Lung (tissue), 12 donors: ENCODE data around the gene HK2. TPM values are rescaled to one million over a fixed set of nuclear protein-coding genes. Genes with fewer than 3 reads are reported as not detected.

Experiments
- ATAC-seq: fragments of 200-7000 bp; cut with Tn5 transposase; one replicate; pipeline ENCODE4 v1.9.1; 2020; ENCODE audit warnings: moderate number of reproducible peaks; ENCODE audit not compliant: insufficient read depth, low FRiP score
- DNase-seq, 3 donors: peaks; one replicate each; pipeline ENCODE4 v3.0.0-alpha.2; 2013 to 2017
- H3K27ac ChIP-seq, 2 donors: one replicate each; pipeline ENCODE4 v1.5.1; 2013; ENCODE audit warnings: mild to moderate bottlenecking in 2 of 2, moderate library complexity in 2 of 2, control low read depth in 1 of 2, inconsistent platforms in 1 of 2, low read depth in 1 of 2, low read length in 1 of 2
- H3K27me3 ChIP-seq, 3 donors: one replicate each; pipeline ENCODE4 v1.5.1; 2013; ENCODE audit warnings: low read length in 2 of 3; ENCODE audit not compliant: control insufficient read depth in 3 of 3, insufficient read depth in 3 of 3
- H3K36me3 ChIP-seq, 4 donors: one replicate each; pipeline ENCODE4 v1.5.1; 2013; ENCODE audit warnings: low read length in 4 of 4, mild to moderate bottlenecking in 1 of 4, moderate library complexity in 1 of 4; ENCODE audit not compliant: control insufficient read depth in 4 of 4, insufficient read depth in 4 of 4
- H3K4me1 ChIP-seq, 5 donors: one replicate each; pipeline ENCODE4 v1.5.1; 2013; ENCODE audit warnings: low read length in 5 of 5, mild to moderate bottlenecking in 2 of 5, moderate library complexity in 1 of 5; ENCODE audit not compliant: control insufficient read depth in 5 of 5, insufficient read depth in 5 of 5
- H3K4me3 ChIP-seq: one replicate; pipeline ENCODE4 v1.5.1; 2013; ENCODE audit warnings: mild to moderate bottlenecking, control low read depth, moderate library complexity
- H3K9ac ChIP-seq, 2 donors: one replicate each; pipeline ENCODE4 v1.5.1; 2013; ENCODE audit warnings: low read length in 2 of 2, control low read depth in 1 of 2; ENCODE audit not compliant: insufficient read depth in 1 of 2
- H3K9me3 ChIP-seq, 4 donors: one replicate each; pipeline ENCODE4 v1.5.1; 2013; ENCODE audit warnings: low read length in 3 of 4, mild to moderate bottlenecking in 1 of 4, moderate library complexity in 1 of 4; ENCODE audit not compliant: control insufficient read depth in 4 of 4, insufficient read depth in 3 of 4
- WGBS, 2 donors: extraction: QIAGEN DNeasy Blood & Tissue Kit; methylation state at CpG; one replicate each; pipeline ENCODE4 v1.1.7; 2013; 5-methylcytosine and 5-hydroxymethylcytosine counted together
- polyA plus RNA-seq, 2 donors: library from polyadenylated mRNA; stranded (reverse); fragments of 200-250 nt; gene quantifications; one replicate each; pipeline ENCODE4 v1.2.1, GENCODE V29; 2013
- total RNA-seq, 2 donors: library from RNA; depleted of rRNA in 1 of 2; stranded (reverse); fragments of >200 nt in 1 of 2; gene quantifications; one replicate each; pipeline ENCODE4 v1.2.1, GENCODE V29; 2014 to 2021
- TF ChIP-seq, protein P1 (sequence below): IDR thresholded peaks from 2 replicates; pipeline ENCODE4 v1.5.1; 2012; ENCODE audit warnings: mild to moderate bottlenecking; ENCODE audit errors: control extremely low read depth, extremely low read depth
- donor health status: control.
- donor health status: control.
- donor health status: Bipolar disorder and iron deficiency.
- donor health status: healthy.
- donor health status: DM: yes; HTN: yes; CAD: no.

The HK2 gene
- total and polyA plus RNA-seq, 4 donors: 13.6 to 43.1 (median 20.8) TPM

GRCh38 chr2:74935975-74936391 is 102.1 kb downstream of the HK2 start:
- H3K36me3 ChIP-seq: peaks cover 0 to 4% (median 0%) of the 10 kb centered on the region in 4 donors
- no peak overlapping the region for H3K9ac ChIP-seq
- TF ChIP-seq, protein P1, sequence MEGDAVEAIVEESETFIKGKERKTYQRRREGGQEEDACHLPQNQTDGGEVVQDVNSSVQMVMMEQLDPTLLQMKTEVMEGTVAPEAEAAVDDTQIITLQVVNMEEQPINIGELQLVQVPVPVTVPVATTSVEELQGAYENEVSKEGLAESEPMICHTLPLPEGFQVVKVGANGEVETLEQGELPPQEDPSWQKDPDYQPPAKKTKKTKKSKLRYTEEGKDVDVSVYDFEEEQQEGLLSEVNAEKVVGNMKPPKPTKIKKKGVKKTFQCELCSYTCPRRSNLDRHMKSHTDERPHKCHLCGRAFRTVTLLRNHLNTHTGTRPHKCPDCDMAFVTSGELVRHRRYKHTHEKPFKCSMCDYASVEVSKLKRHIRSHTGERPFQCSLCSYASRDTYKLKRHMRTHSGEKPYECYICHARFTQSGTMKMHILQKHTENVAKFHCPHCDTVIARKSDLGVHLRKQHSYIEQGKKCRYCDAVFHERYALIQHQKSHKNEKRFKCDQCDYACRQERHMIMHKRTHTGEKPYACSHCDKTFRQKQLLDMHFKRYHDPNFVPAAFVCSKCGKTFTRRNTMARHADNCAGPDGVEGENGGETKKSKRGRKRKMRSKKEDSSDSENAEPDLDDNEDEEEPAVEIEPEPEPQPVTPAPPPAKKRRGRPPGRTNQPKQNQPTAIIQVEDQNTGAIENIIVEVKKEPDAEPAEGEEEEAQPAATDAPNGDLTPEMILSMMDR: no peak
- DNase-seq (no peak), ATAC-seq (no peak)
- 86 to 99% methylated on average over 4 of the region's 4 CpGs for WGBS, 2 donors
- H3K9me3 ChIP-seq: peaks cover 0 to 5% (median 0%) of the 10 kb centered on the region in 4 donors
- H3K4me1 ChIP-seq: peaks cover 0 to 2% (median 0%) of the 10 kb centered on the region in 5 donors
- H3K27ac ChIP-seq: no peak overlapping the region
- H3K27me3 ChIP-seq: peaks cover 0 to 2% (median 0%) of the 10 kb centered on the region in 3 donors
- no peak overlapping the region for H3K4me3 ChIP-seq

DNA sequence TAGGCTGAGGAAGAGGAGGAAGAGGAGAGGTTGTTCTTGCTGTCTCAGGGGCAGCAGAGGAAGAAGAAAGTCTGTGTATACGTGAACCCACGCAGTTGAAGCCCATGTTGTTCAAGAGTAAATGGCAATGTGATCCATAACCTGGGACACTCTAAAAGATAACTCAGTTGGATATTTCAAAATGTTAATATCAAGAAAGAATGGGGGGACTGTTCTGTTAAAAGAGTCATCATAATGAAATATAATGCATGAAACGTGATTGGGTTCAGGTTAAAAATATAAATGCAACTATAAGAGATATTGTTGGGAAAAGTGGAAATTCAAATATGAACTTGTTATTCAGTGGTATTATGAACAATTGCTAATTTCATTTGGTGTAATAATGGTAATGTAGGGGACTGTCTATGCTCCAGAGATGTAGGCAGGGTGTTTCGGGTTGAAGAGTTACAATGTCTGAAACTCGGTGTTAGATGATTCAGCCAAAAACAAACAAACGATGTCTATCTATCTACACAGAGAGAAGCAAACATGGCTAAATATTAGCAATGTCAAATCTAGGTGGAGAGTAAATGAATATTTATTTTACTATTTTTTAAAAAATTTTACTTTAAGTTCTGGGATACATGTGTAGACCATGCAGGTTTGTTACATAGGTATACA is 103.4 kb downstream of the HK2 start:
- WGBS, 2 donors: 95 to 99% methylated on average over 6 of the region's 6 CpGs
- Histone ChIP-seq H3K4me1 (peaks cover 0 to 4% (median 0%) of the 10 kb centered on the region in 5 donors), H3K9me3 (peaks cover 0 to 3% (median 0%) of the 10 kb centered on the region in 4 donors), H3K9ac (no peak overlapping the region), H3K36me3 (peaks cover 0 to 4% (median 0%) of the 10 kb centered on the region in 4 donors), H3K4me3 (no peak overlapping the region), H3K27me3 (peaks cover 0 to 2% (median 0%) of the 10 kb centered on the region in 3 donors), H3K27ac (no peak overlapping the region)
- DNase-seq (no peak), ATAC-seq (no peak)
- TF ChIP-seq, protein P1: no peak

GRCh38 chr2:74938264-74938663 is 104.3 kb downstream of the HK2 start:
- no peak overlapping the region for H3K9ac ChIP-seq
- TF ChIP-seq, protein P1: no peak
- H3K27ac ChIP-seq: no peak overlapping the region
- 93 to 98% methylated on average over 4 of the region's 4 CpGs for WGBS, 2 donors
- DNase-seq (no peak), ATAC-seq (no peak)
- peaks cover 0 to 4% (median 0%) of the 10 kb centered on the region in 4 donors for H3K36me3 ChIP-seq
- H3K4me1 ChIP-seq: peaks cover 0 to 2% (median 0%) of the 10 kb centered on the region in 5 donors
- H3K4me3 ChIP-seq: no peak overlapping the region
- peaks cover 0 to 2% (median 0%) of the 10 kb centered on the region in 3 donors for H3K27me3 ChIP-seq
- H3K9me3 ChIP-seq: peaks cover 0 to 1% (median 0%) of the 10 kb centered on the region in 4 donors
